Brain microvascular endothelial cell (primary cell): ENCODE measurements around the gene PRPF31.

ENCODE experiments used
- DNase-seq: peaks from one replicate; pipeline ENCODE4 v3.0.0-alpha.2; 2020
- H3K27ac ChIP-seq: fragments of 250-450 bp; sonication (Bioruptor Pico); 2 replicates; pipeline ENCODE4 v1.5.1; 2020; ENCODE audit warnings: mild to moderate bottlenecking, moderate library complexity
- H3K27me3 ChIP-seq: fragments of 250-450 bp; sonication (Bioruptor Pico); replicated peaks from 2 replicates; pipeline ENCODE4 v1.5.1; 2020; ENCODE audit warnings: mild to moderate bottlenecking
- H3K36me3 ChIP-seq: fragments of 250-450 bp; sonication (Bioruptor Pico); replicated peaks from 2 replicates; pipeline ENCODE4 v1.5.1; 2020; ENCODE audit warnings: mild to moderate bottlenecking
- H3K4me3 ChIP-seq: 2 replicates; pipeline ENCODE4 v1.5.1; 2011; ENCODE audit warnings: low read depth, mild to moderate bottlenecking, control low read depth, low read length, moderate library complexity
- in situ Hi-C: cut with HindIII; loops from 2 replicates; pipeline ENCODE4 v1.10.0; 2017; ENCODE audit warnings: low sequenced_read_pairs, low pct_ligation_motif_present
- TF ChIP-seq, protein P1 (sequence below): IDR thresholded peaks from 2 replicates; pipeline ENCODE4 v1.5.1; 2011; ENCODE audit warnings: low read depth, mild to moderate bottlenecking, moderate library complexity, low read length, control low read depth, inconsistent platforms; ENCODE audit errors: missing control alignments

PRPF31 gene

DNA sequence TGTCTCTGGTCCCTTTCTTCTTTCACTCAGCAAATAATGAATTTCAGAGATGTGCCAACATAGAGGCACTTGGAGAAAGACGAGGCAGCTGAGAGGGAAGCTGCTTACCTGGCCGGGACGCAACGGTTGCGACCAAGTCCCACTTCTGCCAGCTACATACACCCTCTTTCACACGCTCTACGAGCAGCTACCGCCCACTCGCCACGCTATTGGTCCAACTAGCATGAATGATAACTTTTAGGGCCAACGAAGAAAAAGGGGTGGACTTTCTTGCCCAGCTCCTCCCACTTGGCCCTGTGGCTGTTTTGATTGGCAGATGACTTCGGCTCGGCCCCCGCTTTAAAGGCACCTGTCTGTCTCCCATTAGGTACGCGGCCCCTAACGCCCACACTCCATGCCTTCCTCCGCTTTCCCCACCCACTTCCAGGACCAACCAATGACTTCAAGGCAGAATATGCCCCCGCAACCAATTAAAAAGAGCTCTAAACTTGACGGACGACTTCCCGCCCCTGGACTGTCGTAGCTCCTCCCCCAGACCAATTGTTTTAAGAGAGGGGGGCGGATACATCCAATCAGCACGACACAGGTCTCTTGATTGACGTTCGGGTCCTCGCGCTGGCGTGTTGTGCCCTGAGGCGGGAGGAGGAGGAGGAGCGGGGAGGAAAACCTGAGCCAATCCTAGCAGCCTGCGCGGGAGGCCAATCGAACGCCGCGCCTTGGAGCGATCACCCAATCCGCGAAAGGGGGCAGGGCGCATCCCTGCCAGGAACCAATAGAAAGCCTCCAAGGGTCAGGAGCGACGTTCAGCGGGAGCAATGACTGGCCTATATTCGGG is 21.5 kb downstream of the PRPF31 start:
- H3K36me3 ChIP-seq, result no peaks in the 10 kb centered on the region
- TF ChIP-seq, protein P1, sequence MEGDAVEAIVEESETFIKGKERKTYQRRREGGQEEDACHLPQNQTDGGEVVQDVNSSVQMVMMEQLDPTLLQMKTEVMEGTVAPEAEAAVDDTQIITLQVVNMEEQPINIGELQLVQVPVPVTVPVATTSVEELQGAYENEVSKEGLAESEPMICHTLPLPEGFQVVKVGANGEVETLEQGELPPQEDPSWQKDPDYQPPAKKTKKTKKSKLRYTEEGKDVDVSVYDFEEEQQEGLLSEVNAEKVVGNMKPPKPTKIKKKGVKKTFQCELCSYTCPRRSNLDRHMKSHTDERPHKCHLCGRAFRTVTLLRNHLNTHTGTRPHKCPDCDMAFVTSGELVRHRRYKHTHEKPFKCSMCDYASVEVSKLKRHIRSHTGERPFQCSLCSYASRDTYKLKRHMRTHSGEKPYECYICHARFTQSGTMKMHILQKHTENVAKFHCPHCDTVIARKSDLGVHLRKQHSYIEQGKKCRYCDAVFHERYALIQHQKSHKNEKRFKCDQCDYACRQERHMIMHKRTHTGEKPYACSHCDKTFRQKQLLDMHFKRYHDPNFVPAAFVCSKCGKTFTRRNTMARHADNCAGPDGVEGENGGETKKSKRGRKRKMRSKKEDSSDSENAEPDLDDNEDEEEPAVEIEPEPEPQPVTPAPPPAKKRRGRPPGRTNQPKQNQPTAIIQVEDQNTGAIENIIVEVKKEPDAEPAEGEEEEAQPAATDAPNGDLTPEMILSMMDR, result no peak
- peak; percentile 100 for DNase-seq
- H3K4me3 ChIP-seq, result peak overlapping the region; percentile 73
- H3K27me3 ChIP-seq, result no peaks in the 10 kb centered on the region
- in situ Hi-C loops, result no loop called here
- H3K27ac ChIP-seq, result peak overlapping the region; percentile 91

DNA sequence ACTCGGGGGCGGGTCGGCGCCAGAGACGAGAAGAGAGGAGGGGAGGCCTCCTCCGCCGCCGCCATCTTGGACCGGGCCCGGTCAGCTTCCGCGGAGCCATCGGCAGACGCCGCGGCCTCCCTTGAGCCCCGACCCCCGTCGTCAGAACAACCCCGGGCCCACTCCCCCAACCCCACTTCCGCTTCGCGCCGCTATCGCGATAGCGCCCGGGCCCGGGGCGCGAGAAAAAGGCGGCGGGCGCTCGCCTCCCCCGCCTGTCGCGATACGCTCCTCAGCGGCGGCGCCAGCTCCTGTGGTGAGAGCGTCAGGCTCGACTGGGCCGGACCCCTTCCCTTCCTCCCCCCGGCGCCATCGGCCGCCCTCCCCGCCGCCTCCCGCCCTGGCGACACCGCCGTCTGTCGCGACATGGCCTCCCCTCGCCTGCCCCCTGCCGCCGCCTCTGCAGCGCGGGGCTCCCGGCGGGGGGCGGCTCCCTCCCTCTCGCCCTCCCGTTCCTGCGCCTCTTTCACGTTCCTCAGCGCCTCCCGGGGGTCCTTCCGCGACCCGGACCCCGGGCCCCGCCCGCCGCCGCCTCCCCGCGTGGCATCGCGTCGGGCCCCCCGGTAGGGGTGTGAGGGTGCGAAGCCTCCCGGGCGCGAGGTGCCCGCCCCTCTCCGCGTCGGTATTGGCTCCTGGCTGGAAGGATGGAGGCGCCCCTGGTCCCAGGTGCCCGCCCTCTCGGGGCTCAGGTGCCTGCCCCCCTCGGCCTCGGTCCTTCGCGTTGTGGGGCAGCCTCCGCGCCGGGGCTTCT is 22.3 kb downstream of the PRPF31 start, which contains the start of gene CNOT3:
TSS of gene CNOT3 (plus strand) at position 64 of the 790 bp plus-strand sequence. CDS start 5,217 bp downstream, outside the sequence.
- Histone ChIP-seq H3K27me3 (no peaks in the 10 kb centered on the region), H3K4me3 (peak within 1 kb of the TSS; percentile 73), H3K36me3 (peaks cover 5% of the 10 kb centered on the region), H3K27ac (peak within 1 kb of the TSS; percentile 91)
- TF ChIP-seq, protein P1, result no peak
- in situ Hi-C loops, result no loop called here
- DNase-seq, result no peak

DNA sequence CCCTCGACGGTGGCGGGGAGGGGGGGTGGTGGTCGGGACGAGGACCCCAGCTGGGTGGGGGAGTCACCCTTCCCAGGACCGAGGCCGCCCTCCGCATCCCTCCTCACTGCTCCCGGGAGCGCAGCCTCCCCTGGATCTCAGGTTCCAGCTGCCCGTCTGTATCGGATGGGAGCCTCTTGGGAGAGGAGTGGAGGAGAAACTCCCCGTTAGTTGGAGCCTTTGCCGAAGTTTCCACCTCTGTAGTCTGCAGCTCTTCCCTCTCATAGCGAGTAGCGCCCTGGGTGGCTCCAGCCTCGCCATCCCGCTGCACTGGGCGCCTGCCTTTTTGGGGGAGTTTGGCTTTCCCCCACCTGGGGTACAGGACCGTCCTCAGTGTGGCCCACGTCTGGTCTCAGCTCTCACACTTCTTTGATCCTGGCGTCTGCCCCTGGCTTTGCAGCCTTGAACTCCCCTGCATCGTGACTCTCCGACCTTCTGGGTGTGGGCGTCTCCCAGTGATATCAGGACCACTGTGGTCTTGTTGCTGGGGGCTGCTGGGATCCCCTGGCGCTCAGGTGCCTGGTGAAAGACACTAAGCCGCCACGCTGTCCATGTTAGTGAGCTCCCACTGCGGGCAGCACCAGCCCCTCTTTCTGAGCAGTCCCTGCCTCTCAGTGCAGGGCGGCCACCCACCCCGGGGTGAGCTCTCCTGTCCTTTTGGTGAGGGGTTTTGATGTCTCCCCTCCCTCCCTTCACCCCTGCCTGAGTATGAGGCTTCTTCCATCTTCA is 23.1 kb downstream of the PRPF31 start:
- H3K27ac ChIP-seq, result no peak overlapping the region
- no peak for DNase-seq
- in situ Hi-C loops, result no loop called here
- H3K27me3 ChIP-seq, result no peaks in the 10 kb centered on the region
- H3K36me3 ChIP-seq, result peaks cover 12% of the 10 kb centered on the region
- TF ChIP-seq, protein P1, result no peak
- H3K4me3 ChIP-seq, result peak overlapping the region; percentile 73

DNA sequence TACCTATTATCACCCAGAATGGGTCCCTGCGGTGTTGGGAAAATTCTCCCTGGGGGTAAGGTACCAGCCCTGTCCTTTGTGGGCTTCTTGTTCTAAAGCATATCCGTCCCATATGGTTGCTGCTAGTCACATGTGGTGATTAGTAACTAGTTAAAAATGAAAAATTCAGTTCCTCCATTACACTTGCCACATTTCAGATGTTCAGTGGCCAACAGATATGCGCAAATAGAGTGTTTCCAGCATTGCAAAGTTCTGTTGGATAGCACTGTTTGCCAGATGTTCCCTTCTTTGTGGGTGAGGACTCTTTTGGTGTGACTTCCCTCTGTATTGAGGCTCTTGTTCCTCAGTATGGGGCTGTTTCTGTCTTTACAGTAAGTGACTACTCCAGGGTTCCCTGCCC is 25.8 kb downstream of the PRPF31 start:
- H3K27me3 ChIP-seq, result no peaks in the 10 kb centered on the region
- no peak overlapping the region for H3K4me3 ChIP-seq
- no peak for DNase-seq
- peaks cover 39% of the 10 kb centered on the region for H3K36me3 ChIP-seq
- in situ Hi-C loops, result no loop called here
- H3K27ac ChIP-seq, result no peak overlapping the region
- TF ChIP-seq, protein P1, result no peak

DNA sequence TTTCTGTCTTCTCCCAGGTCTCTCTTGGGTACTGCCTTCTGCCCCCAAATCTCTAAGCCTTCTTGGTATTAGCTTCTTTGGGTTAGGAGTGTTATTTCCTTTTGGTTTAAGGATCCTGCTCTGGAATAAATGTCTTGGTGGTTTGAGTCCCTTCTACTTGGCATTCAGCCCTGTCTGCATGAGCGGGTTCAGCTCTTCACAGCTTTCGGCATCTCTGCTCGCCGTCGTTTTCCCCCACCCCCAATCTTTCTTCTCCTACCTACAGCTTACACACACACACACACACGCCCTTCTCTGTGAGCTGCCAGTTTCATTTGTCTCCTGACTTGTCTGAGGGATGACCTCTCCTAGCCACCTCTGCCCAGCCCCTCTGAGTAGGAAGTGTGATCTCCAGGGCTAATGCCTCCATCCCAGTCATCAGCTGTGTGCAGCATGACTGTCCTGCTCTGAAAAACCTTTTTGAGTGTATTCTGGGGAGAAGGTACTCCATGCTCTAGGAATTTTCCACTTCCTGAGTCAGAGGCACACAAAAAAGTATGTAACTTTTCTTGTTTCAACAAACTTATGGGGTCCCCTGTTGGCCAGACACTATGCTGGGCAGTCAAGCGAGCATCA is 26.7 kb downstream of the PRPF31 start:
- Histone ChIP-seq H3K4me3 (no peak overlapping the region), H3K27me3 (no peaks in the 10 kb centered on the region), H3K36me3 (peaks cover 48% of the 10 kb centered on the region), H3K27ac (no peak overlapping the region)
- TF ChIP-seq, protein P1, result peak; percentile 3
- DNase-seq, result no peak
- in situ Hi-C loops, result no loop called here
